Measurements from ENCODE around the gene AGAP1. TPM values are rescaled to one million over a fixed set of nuclear protein-coding genes. Genes with fewer than 3 reads are reported as not detected.

The AGAP1 gene
- total RNA-seq, 1 donor from 2014 or later = 17.5 TPM

GRCh38 chr2:235554936-235555335 is 61.1 kb downstream of the AGAP1 start:
- no peak overlapping the region for H3K4me3 ChIP-seq (ENCODE audit: low read depth, low read length)

DNA sequence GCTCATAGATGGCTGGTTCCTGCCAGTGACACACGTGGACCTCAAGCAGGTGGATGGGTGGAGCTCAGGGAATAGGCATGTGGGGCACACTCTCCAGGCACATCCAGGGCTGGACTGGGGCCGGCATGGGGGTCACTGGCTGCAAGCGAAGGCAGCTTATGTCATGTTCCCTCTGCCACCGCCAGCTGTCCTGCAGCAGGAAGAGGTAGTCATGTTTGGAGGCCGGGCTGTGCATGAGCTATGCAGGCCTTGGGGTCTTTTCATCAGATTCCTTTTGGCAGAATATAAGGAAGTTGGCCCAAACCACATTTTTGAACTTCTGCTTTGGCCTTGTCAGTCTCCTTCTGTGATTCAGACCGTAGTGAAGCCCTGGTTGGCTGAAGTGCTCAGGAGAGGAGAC is 61.5 kb downstream of the AGAP1 start:
- no peak for DNase-seq (ENCODE audit: low read depth)
- no peak for TF ChIP-seq CTCF (conservative IDR thresholded peaks at IDR 0.05; ENCODE audit: low read depth, low read length)
- H3K4me3 ChIP-seq (ENCODE audit: low read depth, low read length) = no peak overlapping the region

More at GRCh38 chr2:235554936-235555335, 61.1 kb downstream of the AGAP1 start:
- no peak for DNase-seq (ENCODE audit: low read depth)
- no peak for TF ChIP-seq CTCF (conservative IDR thresholded peaks at IDR 0.05; ENCODE audit: low read depth, low read length)

DNA sequence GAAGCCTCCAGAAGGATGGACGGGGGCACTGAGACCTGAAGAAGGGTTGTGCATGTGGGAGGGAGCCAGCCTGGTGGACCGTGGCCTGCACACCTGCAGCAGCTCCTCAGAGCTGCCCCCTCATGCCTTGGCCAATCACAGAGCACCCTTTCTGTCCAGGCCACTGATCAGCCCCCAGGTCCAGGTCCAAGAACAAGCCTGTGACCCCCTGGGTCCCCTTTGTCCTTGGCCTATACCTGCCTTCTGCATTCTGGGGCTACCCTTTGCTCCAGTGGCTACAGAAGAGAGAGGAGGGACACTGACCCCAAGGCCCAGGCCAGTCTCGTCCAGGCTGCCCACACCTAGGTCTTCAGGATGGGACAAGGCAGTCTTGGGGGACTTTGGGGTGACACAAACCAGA is 62.2 kb downstream of the AGAP1 start:
- no peak for TF ChIP-seq CTCF (conservative IDR thresholded peaks at IDR 0.05; ENCODE audit: low read depth, low read length)
- no peak overlapping the region for H3K4me3 ChIP-seq (ENCODE audit: low read depth, low read length)
- DNase-seq (ENCODE audit: low read depth) = no peak

DNA sequence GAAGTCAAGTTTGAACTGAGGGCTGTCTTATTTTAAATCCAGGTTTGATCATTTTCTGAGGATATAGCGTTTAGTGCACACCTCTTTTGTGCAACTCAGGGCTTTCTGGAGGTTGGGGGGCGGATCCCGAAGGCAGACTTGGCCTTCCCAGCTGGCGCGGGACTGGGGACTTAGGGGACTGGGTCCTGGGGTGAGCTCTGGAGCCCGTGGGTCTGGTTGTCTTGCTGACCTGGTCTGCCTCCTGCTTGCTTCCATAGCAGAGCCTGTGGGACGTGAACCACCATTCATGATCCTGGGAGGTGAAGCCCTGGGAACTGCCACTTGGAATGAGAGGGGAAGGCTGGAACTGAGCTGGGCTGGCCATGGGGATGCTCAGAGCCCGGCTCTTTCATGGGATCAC is 63.1 kb downstream of the AGAP1 start:
- no peak for DNase-seq (ENCODE audit: low read depth)

DNA sequence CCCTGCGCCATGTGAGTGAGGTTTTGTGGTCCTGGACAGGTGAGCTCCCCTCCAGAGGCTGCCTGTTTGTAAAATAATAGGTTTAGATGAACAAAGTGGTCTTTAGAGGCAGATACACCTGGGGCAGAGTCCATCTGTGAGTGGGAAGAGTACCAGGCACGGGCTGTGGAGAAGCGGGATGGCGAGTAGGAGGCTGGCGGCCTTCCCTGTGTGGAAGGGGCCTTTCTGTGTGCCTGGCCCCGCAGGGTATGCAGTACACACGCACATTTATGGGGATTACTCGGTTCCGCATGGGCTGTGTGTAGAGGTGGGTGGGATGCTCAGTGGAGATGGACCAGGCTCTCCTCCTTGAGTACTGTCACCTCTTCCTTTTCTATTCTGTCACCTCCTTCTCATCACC is 64.1 kb downstream of the AGAP1 start:
- no peak for TF ChIP-seq CTCF (conservative IDR thresholded peaks at IDR 0.05; ENCODE audit: low read depth, low read length)
- no peak for DNase-seq (ENCODE audit: low read depth)
- H3K4me3 ChIP-seq (ENCODE audit: low read depth, low read length) = no peak overlapping the region

More for the DNA sequence above, 63.1 kb downstream of the AGAP1 start:
- TF ChIP-seq CTCF (conservative IDR thresholded peaks at IDR 0.05; ENCODE audit: low read depth, low read length) = no peak
- H3K4me3 ChIP-seq (ENCODE audit: low read depth, low read length) = no peak overlapping the region

- no peak overlapping the region for H3K4me3 ChIP-seq (ENCODE audit: low read depth, low read length)
- DNase-seq (ENCODE audit: low read depth) = no peak
- TF ChIP-seq CTCF (conservative IDR thresholded peaks at IDR 0.05; ENCODE audit: low read depth, low read length) = no peak
Measured at GRCh38 chr2:235558572-235558971, 64.7 kb downstream of the AGAP1 start.

GRCh38 chr2:235560345-235560744 is 66.5 kb downstream of the AGAP1 start:
- DNase-seq (ENCODE audit: low read depth) = no peak
- no peak overlapping the region for H3K4me3 ChIP-seq (ENCODE audit: low read depth, low read length)
- TF ChIP-seq CTCF (conservative IDR thresholded peaks at IDR 0.05; ENCODE audit: low read depth, low read length) = no peak

All from epithelial cell of proximal tubule (primary cell).